ENCODE measurements around the gene C16orf86.

The C16orf86 gene

DNA sequence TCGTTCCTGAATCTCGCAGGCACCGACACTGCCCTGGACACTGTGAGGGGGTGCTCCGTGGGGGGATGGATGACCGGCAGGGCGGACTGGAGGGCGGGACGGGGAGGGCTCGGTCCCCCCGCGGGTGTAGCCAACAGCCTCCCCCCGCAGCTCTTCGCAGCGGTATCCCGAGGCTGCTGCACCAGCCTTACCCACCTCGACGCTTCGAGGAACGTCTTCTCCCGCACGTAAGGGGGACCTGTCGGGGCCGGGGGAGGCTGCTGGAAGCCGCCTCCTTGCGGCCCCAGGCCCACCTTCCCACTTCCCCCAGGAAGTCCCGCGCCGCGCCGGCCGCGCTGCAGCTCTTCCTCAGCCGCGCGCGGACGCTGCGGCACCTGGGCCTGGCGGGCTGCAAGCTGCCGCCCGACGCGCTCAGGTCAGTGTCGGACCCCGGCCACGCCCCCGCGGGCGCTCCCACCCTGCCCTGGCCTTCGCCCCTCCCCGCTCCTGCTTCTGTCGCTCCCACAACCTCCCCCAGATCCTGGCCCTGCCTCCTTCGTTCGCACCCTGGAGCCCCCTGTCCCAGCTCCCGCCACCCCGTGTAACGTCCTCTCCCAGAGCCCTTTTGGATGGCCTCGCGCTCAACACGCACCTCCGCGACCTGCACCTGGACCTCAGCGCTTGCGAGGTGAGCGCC, 18.4 kb upstream of the C16orf86 start:
- TF ChIP-seq POLR2AphosphoS5 (IDR thresholded peaks at IDR 0.05; ENCODE audit: low read depth, low read length) (no peak), TAF1 (IDR thresholded peaks at IDR 0.05; ENCODE audit: borderline replicate concordance, insufficient read depth, low read length) (no peak), FOXP2 (optimal IDR thresholded peaks at IDR 0.05; ENCODE audit: borderline replicate concordance, extremely low read depth, extremely low read length, insufficient read depth) (no peak), SIN3A (IDR thresholded peaks at IDR 0.05; ENCODE audit: borderline replicate concordance, insufficient read depth, low read length) (no peak)
- TF ChIP-seq, protein P1, sequence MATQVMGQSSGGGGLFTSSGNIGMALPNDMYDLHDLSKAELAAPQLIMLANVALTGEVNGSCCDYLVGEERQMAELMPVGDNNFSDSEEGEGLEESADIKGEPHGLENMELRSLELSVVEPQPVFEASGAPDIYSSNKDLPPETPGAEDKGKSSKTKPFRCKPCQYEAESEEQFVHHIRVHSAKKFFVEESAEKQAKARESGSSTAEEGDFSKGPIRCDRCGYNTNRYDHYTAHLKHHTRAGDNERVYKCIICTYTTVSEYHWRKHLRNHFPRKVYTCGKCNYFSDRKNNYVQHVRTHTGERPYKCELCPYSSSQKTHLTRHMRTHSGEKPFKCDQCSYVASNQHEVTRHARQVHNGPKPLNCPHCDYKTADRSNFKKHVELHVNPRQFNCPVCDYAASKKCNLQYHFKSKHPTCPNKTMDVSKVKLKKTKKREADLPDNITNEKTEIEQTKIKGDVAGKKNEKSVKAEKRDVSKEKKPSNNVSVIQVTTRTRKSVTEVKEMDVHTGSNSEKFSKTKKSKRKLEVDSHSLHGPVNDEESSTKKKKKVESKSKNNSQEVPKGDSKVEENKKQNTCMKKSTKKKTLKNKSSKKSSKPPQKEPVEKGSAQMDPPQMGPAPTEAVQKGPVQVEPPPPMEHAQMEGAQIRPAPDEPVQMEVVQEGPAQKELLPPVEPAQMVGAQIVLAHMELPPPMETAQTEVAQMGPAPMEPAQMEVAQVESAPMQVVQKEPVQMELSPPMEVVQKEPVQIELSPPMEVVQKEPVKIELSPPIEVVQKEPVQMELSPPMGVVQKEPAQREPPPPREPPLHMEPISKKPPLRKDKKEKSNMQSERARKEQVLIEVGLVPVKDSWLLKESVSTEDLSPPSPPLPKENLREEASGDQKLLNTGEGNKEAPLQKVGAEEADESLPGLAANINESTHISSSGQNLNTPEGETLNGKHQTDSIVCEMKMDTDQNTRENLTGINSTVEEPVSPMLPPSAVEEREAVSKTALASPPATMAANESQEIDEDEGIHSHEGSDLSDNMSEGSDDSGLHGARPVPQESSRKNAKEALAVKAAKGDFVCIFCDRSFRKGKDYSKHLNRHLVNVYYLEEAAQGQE (IDR thresholded peaks at IDR 0.05; ENCODE audit: insufficient read depth in 1 of 2, low read depth in 2 of 2, low read length in 2 of 2) = no peak

DNA sequence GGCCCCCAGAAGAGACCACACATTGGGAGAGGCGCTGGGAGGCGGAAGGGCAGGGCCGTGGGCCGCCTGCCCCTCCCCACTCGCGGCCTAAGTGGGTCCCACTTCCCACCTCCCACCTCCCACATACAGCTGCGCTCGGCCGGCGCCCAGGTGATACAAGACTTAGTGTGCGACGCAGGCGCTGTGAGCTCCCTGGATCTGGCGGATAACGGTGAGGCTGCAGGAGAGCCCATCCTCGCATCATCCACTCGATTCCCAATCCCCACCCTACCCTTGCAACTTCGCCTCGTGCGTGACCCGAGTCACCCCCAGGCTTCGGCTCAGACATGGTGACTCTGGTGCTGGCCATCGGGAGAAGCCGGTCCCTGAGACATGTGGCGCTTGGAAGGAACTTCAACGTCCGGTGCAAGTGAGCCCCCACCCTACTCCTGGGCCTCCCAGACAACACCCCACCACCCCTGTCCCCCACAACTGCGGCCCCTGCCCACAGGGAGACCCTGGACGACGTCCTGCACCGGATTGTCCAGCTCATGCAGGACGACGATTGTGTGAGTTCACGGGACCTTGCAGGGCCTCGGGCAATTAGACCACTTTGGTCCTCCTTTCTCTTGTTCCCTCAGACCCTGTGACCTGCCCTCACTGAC, 17.7 kb upstream of the C16orf86 start:
- TF ChIP-seq FOXP2 (optimal IDR thresholded peaks at IDR 0.05; ENCODE audit: borderline replicate concordance, extremely low read depth, extremely low read length, insufficient read depth) = no peak
- TF ChIP-seq, protein P1 (IDR thresholded peaks at IDR 0.05; ENCODE audit: insufficient read depth in 1 of 2, low read depth in 2 of 2, low read length in 2 of 2) = no peak
- no peak for TF ChIP-seq POLR2AphosphoS5 (IDR thresholded peaks at IDR 0.05; ENCODE audit: low read depth, low read length)

DNA sequence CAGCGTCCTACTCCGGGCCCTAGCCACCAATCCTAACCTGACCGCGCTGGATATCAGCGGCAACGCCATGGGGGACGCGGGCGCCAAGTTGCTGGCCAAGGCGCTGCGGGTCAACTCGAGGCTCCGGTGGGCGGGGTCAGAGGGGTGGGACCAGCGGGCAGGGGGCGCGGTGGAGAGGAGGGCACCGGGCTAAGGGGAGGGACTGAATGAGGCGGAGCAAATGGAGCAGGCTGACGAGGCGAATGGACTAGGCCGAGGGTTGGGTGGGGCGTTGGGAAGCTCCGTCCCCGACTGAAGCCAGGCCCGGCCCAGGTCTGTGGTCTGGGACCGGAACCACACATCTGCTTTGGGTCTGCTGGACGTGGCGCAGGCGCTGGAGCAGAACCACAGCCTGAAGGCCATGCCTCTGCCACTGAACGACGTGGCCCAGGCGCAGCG, 17.1 kb upstream of the C16orf86 start:
- no peak for TF ChIP-seq TAF1 (IDR thresholded peaks at IDR 0.05; ENCODE audit: borderline replicate concordance, insufficient read depth, low read length)
- no peak for TF ChIP-seq FOXP2 (optimal IDR thresholded peaks at IDR 0.05; ENCODE audit: borderline replicate concordance, extremely low read depth, extremely low read length, insufficient read depth)
- TF ChIP-seq POLR2AphosphoS5 (IDR thresholded peaks at IDR 0.05; ENCODE audit: low read depth, low read length) = no peak

DNA sequence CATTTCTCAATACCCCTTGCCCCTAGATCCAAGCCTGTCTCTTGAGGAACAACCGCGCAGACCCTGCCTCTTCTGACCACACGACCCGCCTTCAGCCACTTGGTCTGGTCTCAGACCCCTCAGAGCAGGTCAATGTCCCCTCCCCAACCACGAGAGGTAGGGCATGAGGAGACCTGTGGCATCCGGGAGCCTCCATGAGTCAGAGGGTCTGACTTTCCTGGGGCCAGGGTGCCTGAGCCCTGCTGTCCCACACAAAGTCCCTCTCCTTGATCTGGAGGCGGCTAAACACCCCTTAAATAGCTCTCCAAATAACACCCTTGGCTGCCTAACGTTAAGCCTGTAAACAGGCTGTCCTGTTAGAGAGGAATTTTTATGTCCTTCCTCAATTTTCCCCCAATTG, 16.6 kb upstream of the C16orf86 start:
- TF ChIP-seq FOXP2 (optimal IDR thresholded peaks at IDR 0.05; ENCODE audit: borderline replicate concordance, extremely low read depth, extremely low read length, insufficient read depth) = no peak
- no peak for TF ChIP-seq POLR2AphosphoS5 (IDR thresholded peaks at IDR 0.05; ENCODE audit: low read depth, low read length)
- TF ChIP-seq TAF1 (IDR thresholded peaks at IDR 0.05; ENCODE audit: borderline replicate concordance, insufficient read depth, low read length) = no peak

DNA sequence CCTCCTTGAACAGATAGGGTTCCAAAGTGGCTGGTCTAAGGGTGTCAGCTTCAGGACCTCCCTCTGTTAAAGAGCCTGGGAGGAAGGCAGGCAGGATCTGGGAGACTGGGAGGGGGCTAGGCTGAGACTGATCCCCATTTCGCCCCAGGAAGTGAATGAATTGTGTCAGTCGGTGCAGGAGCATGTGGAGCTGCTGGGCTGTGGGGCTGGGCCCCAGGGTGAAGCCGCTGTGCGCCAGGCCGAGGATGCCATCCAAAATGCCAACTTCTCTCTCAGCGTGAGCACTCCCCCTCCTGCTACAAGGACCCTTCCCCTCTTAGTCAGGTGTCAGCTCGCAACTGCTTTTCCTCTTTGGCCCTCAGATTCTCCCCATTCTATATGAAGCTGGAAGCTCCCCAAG, 15.6 kb upstream of the C16orf86 start:
- TF ChIP-seq POLR2AphosphoS5 (IDR thresholded peaks at IDR 0.05; ENCODE audit: low read depth, low read length) = no peak
- no peak for TF ChIP-seq FOXP2 (optimal IDR thresholded peaks at IDR 0.05; ENCODE audit: borderline replicate concordance, extremely low read depth, extremely low read length, insufficient read depth)
- TF ChIP-seq, protein P1 (IDR thresholded peaks at IDR 0.05; ENCODE audit: insufficient read depth in 1 of 2, low read depth in 2 of 2, low read length in 2 of 2) = no peak
- no peak for TF ChIP-seq TAF1 (IDR thresholded peaks at IDR 0.05; ENCODE audit: borderline replicate concordance, insufficient read depth, low read length)
- TF ChIP-seq SIN3A (IDR thresholded peaks at IDR 0.05; ENCODE audit: borderline replicate concordance, insufficient read depth, low read length) = no peak

DNA sequence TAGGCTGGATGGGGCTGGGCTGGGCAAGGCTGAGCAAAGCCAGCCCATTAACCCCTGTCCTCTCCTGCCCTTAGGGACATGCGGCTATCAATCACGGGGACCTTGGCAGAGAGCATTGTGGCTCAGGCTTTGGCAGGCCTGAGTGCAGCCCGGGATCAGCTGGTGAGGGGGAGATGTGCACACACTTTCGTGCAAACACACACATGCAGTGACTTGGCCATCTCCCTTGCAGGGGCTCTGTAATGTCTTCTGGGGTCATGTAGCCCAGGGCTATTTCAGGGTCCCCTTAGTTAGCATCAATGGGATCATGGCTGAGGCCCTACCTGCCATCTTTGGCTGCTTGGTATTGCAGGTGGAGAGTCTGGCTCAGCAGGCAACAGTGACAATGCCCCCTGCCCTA, 14.8 kb upstream of the C16orf86 start:
- TF ChIP-seq, protein P1 (IDR thresholded peaks at IDR 0.05; ENCODE audit: insufficient read depth in 1 of 2, low read depth in 2 of 2, low read length in 2 of 2) = no peak
- TF ChIP-seq POLR2AphosphoS5 (IDR thresholded peaks at IDR 0.05; ENCODE audit: low read depth, low read length) (no peak), TAF1 (IDR thresholded peaks at IDR 0.05; ENCODE audit: borderline replicate concordance, insufficient read depth, low read length) (no peak), FOXP2 (optimal IDR thresholded peaks at IDR 0.05; ENCODE audit: borderline replicate concordance, extremely low read depth, extremely low read length, insufficient read depth) (no peak), SIN3A (IDR thresholded peaks at IDR 0.05; ENCODE audit: borderline replicate concordance, insufficient read depth, low read length) (no peak)

Measured in PFSK-1 (cell line).